Endodermal cell (in vitro differentiated cells): ENCODE results near the gene KCNJ12. TPM values are rescaled to one million over a fixed set of nuclear protein-coding genes. Genes with fewer than 3 reads are reported as not detected.
A peak's percentile ranks its signal among the peaks of the same experiment; 100 is the strongest.

Experiments used
- DNase-seq: peaks from one replicate; pipeline ENCODE4 v3.0.0-alpha.2; 2017
- H3K27ac ChIP-seq: 2 replicates; pipeline ENCODE4 v1.5.1; 2013; ENCODE audit warnings: mild to moderate bottlenecking, low read depth, low read length, moderate library complexity
- H3K27me3 ChIP-seq: 2 replicates; pipeline ENCODE4 v1.6.1; 2013; ENCODE audit warnings: mild to moderate bottlenecking, low read length, moderate library complexity; ENCODE audit not compliant: insufficient read depth, control insufficient read depth, poor library complexity, severe bottlenecking
- H3K36me3 ChIP-seq: 2 replicates; pipeline ENCODE4 v1.7.0; 2013; ENCODE audit warnings: mild to moderate bottlenecking, low read length, moderate library complexity; ENCODE audit not compliant: control insufficient read depth, insufficient read depth
- H3K4me1 ChIP-seq: one replicate; pipeline ENCODE4 v1.7.0; 2013; ENCODE audit warnings: low read length; ENCODE audit not compliant: control insufficient read depth, insufficient read depth
- H3K4me3 ChIP-seq: 2 replicates; pipeline ENCODE4 v1.5.1; 2013; ENCODE audit warnings: mild to moderate bottlenecking, low read length, moderate library complexity
- H3K9ac ChIP-seq: 2 replicates; pipeline ENCODE4 v1.6.1; 2013; ENCODE audit warnings: mild to moderate bottlenecking, low read length, moderate library complexity; ENCODE audit not compliant: poor library complexity, severe bottlenecking; ENCODE audit errors: extremely low read depth
- H3K9me3 ChIP-seq: 2 replicates; pipeline ENCODE4 v1.6.1; 2013; ENCODE audit warnings: mild to moderate bottlenecking, low read length, moderate library complexity; ENCODE audit not compliant: control insufficient read depth
- H3K27ac Mint-ChIP-seq: 2 replicates; pipeline ENCODE4 v1.8.0; 2020; ENCODE audit warnings: mixed read lengths
- H3K27me3 Mint-ChIP-seq: 2 replicates; pipeline ENCODE4 v1.8.0; 2021; ENCODE audit warnings: mild to moderate bottlenecking, mixed read lengths; ENCODE audit not compliant: insufficient read depth
- H3K36me3 Mint-ChIP-seq: 2 replicates; pipeline ENCODE4 v1.8.0; 2020; ENCODE audit warnings: low read depth, mixed read lengths
- H3K4me1 Mint-ChIP-seq: 2 replicates; pipeline ENCODE4 v1.8.0; 2020; ENCODE audit warnings: mixed read lengths
- H3K4me3 Mint-ChIP-seq: 2 replicates; pipeline ENCODE4 v1.8.0; 2020; ENCODE audit warnings: mild to moderate bottlenecking, moderate library complexity, mixed read lengths
- H3K9me3 Mint-ChIP-seq: 2 replicates; pipeline ENCODE4 v1.8.0; 2020; ENCODE audit warnings: mild to moderate bottlenecking, mixed read lengths
- WGBS, 2 experiments: methylation state at CpG; one replicate each; pipeline versions ENCODE4 v1.1.5 to v1.1.7; 2013; ENCODE audit warnings: missing lambda C conversion rate in 2 of 2, mixed read lengths in 1 of 2; ENCODE audit not compliant: insufficient coverage in 1 of 2, insufficient read length in 1 of 2; 5-methylcytosine and 5-hydroxymethylcytosine counted together
- total RNA-seq, 2 donors: library from RNA; stranded (reverse); fragmentation: NEBNext Ultra II Directional in 1 of 2; extraction: Animal tissue kit (Norgen Biotek cat#: 25700) in 1 of 2; gene quantifications; 2 replicates in 1 of 2; 3 replicates in 1 of 2; pipeline ENCODE4 v1.2.1, GENCODE V29; 2021
- TF ChIP-seq, protein P1 (sequence below): fragments of 200-600 bp; sonication (generic); conservative IDR thresholded peaks from 2 replicates; pipeline ENCODE4 v1.5.0; 2021; ENCODE audit warnings: antibody characterized with exemption, mild to moderate bottlenecking

Gene KCNJ12
- total RNA-seq, 2 donors from 2014 or later: 2.3 to 2.6 TPM

DNA sequence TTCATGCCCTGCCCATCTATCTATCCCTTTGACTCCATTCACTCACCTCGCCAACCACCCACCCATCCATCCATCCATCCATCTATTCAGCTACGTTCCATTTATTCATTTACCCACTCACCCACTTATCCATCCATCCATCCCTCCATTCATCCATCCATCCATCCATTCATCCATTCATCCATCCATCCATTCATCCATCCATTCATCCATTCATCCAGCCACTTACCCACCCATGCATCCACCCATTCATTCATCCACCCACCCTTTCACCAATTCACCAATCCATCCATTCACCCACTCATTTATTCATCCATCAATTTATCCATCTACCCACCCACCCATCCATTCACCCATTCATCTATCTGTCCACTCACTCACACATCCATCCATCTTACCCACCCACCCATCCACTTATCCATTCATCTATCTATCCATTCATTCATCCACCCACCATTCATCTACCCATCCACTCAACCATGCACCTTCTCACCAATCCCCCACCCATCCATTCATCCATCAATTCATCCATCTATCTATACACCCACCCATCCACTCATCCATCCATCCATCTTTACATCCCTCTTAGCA lies 19.5 kb upstream of the KCNJ12 start:
- peaks cover 20% of the 10 kb centered on the region for H3K4me1 ChIP-seq
- Mint-ChIP-seq H3K4me3 (no peak overlapping the region), H3K4me1 (peaks cover 34% of the 10 kb centered on the region), H3K36me3 (no peaks in the 10 kb centered on the region), H3K27ac (no peak overlapping the region), H3K9me3 (no peaks in the 10 kb centered on the region), H3K27me3 (peaks cover 42% of the 10 kb centered on the region)
- no peak overlapping the region for H3K27ac ChIP-seq
- H3K36me3 ChIP-seq: no peaks in the 10 kb centered on the region
- no peaks in the 10 kb centered on the region for H3K9me3 ChIP-seq
- TF ChIP-seq, protein P1, sequence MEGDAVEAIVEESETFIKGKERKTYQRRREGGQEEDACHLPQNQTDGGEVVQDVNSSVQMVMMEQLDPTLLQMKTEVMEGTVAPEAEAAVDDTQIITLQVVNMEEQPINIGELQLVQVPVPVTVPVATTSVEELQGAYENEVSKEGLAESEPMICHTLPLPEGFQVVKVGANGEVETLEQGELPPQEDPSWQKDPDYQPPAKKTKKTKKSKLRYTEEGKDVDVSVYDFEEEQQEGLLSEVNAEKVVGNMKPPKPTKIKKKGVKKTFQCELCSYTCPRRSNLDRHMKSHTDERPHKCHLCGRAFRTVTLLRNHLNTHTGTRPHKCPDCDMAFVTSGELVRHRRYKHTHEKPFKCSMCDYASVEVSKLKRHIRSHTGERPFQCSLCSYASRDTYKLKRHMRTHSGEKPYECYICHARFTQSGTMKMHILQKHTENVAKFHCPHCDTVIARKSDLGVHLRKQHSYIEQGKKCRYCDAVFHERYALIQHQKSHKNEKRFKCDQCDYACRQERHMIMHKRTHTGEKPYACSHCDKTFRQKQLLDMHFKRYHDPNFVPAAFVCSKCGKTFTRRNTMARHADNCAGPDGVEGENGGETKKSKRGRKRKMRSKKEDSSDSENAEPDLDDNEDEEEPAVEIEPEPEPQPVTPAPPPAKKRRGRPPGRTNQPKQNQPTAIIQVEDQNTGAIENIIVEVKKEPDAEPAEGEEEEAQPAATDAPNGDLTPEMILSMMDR: no peak
- no peak overlapping the region for H3K9ac ChIP-seq
- H3K4me3 ChIP-seq: no peak overlapping the region
- no peaks in the 10 kb centered on the region for H3K27me3 ChIP-seq
- no peak for DNase-seq
- 90 to 91% methylated on average over 2 of the region's 2 CpGs for WGBS, 2 experiments

DNA sequence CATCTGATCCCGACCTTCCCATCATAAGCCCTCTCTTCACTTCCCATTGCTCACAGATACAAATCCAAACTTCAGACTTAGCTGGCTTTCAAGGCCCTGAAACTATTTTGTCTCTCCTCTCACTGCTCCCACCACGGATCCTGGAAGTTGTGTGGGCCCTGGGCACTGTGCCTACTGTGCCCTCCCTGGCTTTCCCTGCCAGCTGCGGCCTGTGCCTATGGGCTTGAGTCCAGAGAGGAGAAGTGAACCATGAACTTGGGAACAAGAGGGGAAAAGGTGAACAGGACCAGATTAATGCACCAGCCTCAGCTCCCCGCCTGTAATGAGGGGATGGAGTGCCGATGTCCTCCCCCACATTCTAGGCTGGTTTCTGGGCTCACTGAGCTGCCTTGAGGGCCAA lies 18.9 kb upstream of the KCNJ12 start:
- DNase-seq: no peak
- peaks cover 34% of the 10 kb centered on the region for H3K4me1 Mint-ChIP-seq
- H3K4me3 Mint-ChIP-seq: no peak overlapping the region
- H3K4me3 ChIP-seq: no peak overlapping the region
- peaks cover 42% of the 10 kb centered on the region for H3K27me3 Mint-ChIP-seq
- peak overlapping the region; percentile 2 for H3K27ac ChIP-seq
- no peaks in the 10 kb centered on the region for H3K36me3 ChIP-seq
- no peaks in the 10 kb centered on the region for H3K9me3 ChIP-seq
- no peaks in the 10 kb centered on the region for H3K36me3 Mint-ChIP-seq
- H3K9me3 Mint-ChIP-seq: no peaks in the 10 kb centered on the region
- H3K27me3 ChIP-seq: no peaks in the 10 kb centered on the region
- WGBS, 2 experiments: 83 to 100% methylated on average over 2 to 5 of the region's 5 CpGs
- H3K27ac Mint-ChIP-seq: no peak overlapping the region
- TF ChIP-seq, protein P1: no peak
- H3K4me1 ChIP-seq: peaks cover 20% of the 10 kb centered on the region
- H3K9ac ChIP-seq: no peak overlapping the region

DNA sequence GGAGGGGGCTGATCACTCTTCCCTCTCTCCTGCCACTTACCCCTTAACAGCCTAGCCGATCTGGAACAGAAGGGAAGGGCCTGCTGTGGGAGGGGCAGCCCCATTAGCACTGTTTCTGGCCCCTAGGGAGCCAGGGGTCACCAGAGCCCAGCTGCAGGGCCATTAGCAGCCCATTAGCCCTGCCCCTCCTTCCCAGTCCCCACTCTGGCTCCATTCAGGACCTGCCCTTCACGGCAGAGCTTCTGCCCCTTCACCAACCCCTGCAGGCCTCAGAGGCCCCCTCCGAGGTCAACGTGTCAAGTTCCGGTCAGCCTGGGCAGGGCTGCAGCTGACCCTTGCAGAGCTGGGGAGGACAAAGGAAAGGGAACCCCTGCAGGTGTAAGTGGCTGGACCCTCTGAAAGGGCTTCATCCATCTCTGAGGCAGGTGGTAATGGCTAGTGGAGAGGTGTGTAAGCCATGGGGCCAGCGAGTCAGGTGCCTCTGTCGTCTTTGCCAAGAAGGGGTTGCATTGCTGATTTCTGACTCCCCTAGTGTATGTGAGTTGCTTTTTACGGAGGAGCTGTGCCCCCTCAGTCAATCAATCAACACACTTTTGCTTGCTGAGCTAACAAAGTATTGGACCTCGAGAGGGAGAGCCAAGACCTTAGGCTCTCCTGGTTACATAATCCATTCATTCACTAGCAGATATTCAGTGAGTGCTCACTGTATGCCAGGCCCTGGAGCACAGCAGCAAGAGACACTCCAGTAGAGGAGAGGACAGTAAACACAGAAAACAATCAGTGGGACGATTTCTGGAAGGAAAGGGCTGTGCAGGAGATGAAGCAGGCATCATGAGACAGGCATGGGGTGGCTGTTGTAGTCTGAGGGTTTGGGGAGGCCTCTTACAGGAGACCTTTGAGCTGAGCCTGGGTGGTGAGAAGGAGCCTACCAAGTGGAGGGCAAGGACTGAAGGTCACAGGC lies 18.2 kb upstream of the KCNJ12 start:
- DNase-seq: peak; percentile 93
- no peaks in the 10 kb centered on the region for H3K9me3 ChIP-seq
- no peak overlapping the region for H3K27ac Mint-ChIP-seq
- no peak overlapping the region for H3K9ac ChIP-seq
- WGBS, 2 experiments: 46 to 60% methylated on average over 3 to 10 of the region's 10 CpGs
- no peaks in the 10 kb centered on the region for H3K27me3 ChIP-seq
- no peaks in the 10 kb centered on the region for H3K9me3 Mint-ChIP-seq
- H3K27me3 Mint-ChIP-seq: peaks cover 39% of the 10 kb centered on the region
- no peak overlapping the region for H3K4me3 ChIP-seq
- TF ChIP-seq, protein P1: no peak
- no peaks in the 10 kb centered on the region for H3K36me3 ChIP-seq
- H3K4me1 ChIP-seq: peaks cover 20% of the 10 kb centered on the region
- H3K4me3 Mint-ChIP-seq: no peak overlapping the region
- no peaks in the 10 kb centered on the region for H3K36me3 Mint-ChIP-seq
- H3K4me1 Mint-ChIP-seq: peaks cover 34% of the 10 kb centered on the region
- H3K27ac ChIP-seq: no peak overlapping the region
